IMR-90 (cell line): Measurements from ENCODE around the gene CIAO2A. TPM values are rescaled to one million over a fixed set of nuclear protein-coding genes. Genes with fewer than 3 reads are reported as not detected.

Experiments
- ATAC-seq: fragments of 200-7000 bp; cut with Tn5 transposase; 2 replicates; pipeline ENCODE4 v1.9.1; 2020; ENCODE audit warnings: low read depth, mild to moderate bottlenecking, moderate library complexity
- BruUV-seq: library from RNA; stranded (reverse); fragments of 400-500 nt; replicated peaks from 2 replicates; lab custom pipeline; 2021; lab: Mats Ljungman, UMichigan
- CTCF ChIA-PET: fragments of 300-600 bp; formaldehyde crosslinking; extraction: SDS; loops from one replicate; lab custom pipeline; 2021; ENCODE audit warnings: antibody characterized with exemption; lab: Yijun Ruan, JAX
- POLR2A ChIA-PET: fragments of 300-600 bp; sonication (Branson Sonifier 250); formaldehyde crosslinking; loops from one replicate; lab custom pipeline; 2022; ENCODE audit warnings: antibody characterized with exemption; ENCODE audit not compliant: unreplicated experiment; lab: Charles Lee
- DNase-seq: peaks from one replicate; pipeline ENCODE4 v3.0.0; 2013
- H2AFZ ChIP-seq: replicated peaks from 2 replicates; pipeline ENCODE3; 2013; ENCODE audit warnings: low read length, mild to moderate bottlenecking; ENCODE audit not compliant: poor library complexity
- H2AK5ac ChIP-seq: 2 replicates; pipeline ENCODE4 v1.6.1; 2013; ENCODE audit warnings: low read depth, low read length, inconsistent platforms
- H2AK9ac ChIP-seq: replicated peaks from 2 replicates; pipeline ENCODE3; 2013; ENCODE audit warnings: mild to moderate bottlenecking, low read depth, low read length, moderate library complexity; ENCODE audit not compliant: poor library complexity
- H2BK120ac ChIP-seq: 2 replicates; pipeline ENCODE4 v1.6.1; 2013; ENCODE audit warnings: low read depth, low read length, inconsistent platforms
- H2BK15ac ChIP-seq: 3 replicates; pipeline ENCODE4 v1.6.1; 2013; ENCODE audit warnings: low read depth, low read length, inconsistent platforms
- H2BK20ac ChIP-seq: 2 replicates; pipeline ENCODE4 v1.6.1; 2013; ENCODE audit warnings: low read depth, mild to moderate bottlenecking, inconsistent platforms, low read length, moderate library complexity
- H2BK5ac ChIP-seq: 2 replicates; pipeline ENCODE4 v1.6.1; 2013; ENCODE audit warnings: mild to moderate bottlenecking, low read depth, low read length, inconsistent platforms; ENCODE audit not compliant: poor library complexity, severe bottlenecking
- H3K14ac ChIP-seq: replicated peaks from 2 replicates; pipeline ENCODE4 v1.6.1; 2013; ENCODE audit warnings: low read depth, low read length, inconsistent platforms
- H3K18ac ChIP-seq: 2 replicates; pipeline ENCODE4 v1.6.1; 2013; ENCODE audit warnings: low read depth, low read length, control low read depth
- H3K23ac ChIP-seq: 2 replicates; pipeline ENCODE4 v1.6.1; 2013; ENCODE audit warnings: low read depth, low read length, inconsistent platforms
- H3K27ac ChIP-seq: 2 replicates; pipeline ENCODE4 v1.5.1; 2013; ENCODE audit warnings: mild to moderate bottlenecking, control low read depth, low read length; ENCODE audit not compliant: insufficient read depth
- H3K27me3 ChIP-seq: 2 replicates; pipeline ENCODE4 v1.6.1; 2013; ENCODE audit warnings: low read length; ENCODE audit not compliant: control insufficient read depth, insufficient read depth
- H3K36me3 ChIP-seq: 2 replicates; pipeline ENCODE4 v1.6.1; 2013; ENCODE audit warnings: low read length, mixed read lengths; ENCODE audit not compliant: control insufficient read depth, insufficient read depth
- H3K4ac ChIP-seq: 2 replicates; pipeline ENCODE4 v1.6.1; 2013; ENCODE audit warnings: low read depth, low read length, inconsistent platforms
- H3K4me1 ChIP-seq: 2 replicates; pipeline ENCODE4 v1.6.1; 2013; ENCODE audit warnings: low read length, mixed read lengths; ENCODE audit not compliant: control insufficient read depth, insufficient read depth
- H3K4me2 ChIP-seq: 2 replicates; pipeline ENCODE4 v1.6.1; 2013; ENCODE audit warnings: low read depth, mild to moderate bottlenecking, control low read depth, low read length, moderate library complexity
- H3K4me3 ChIP-seq: 2 replicates; pipeline ENCODE4 v1.5.1; 2013; ENCODE audit warnings: low read depth, mild to moderate bottlenecking, control low read depth, low read length, moderate library complexity; ENCODE audit not compliant: insufficient read depth
- H3K56ac ChIP-seq: 2 replicates; pipeline ENCODE4 v1.6.1; 2013; ENCODE audit warnings: low read length, inconsistent platforms; ENCODE audit not compliant: insufficient read depth; ENCODE audit errors: extremely low read depth
- H3K79me1 ChIP-seq, 2 experiments: 2 replicates each; pipeline ENCODE4 v1.6.1; 2013; ENCODE audit warnings: low read length in 2 of 2, inconsistent platforms in 1 of 2, low read depth in 1 of 2
- H3K9ac ChIP-seq: 2 replicates; pipeline ENCODE4 v1.6.1; 2013; ENCODE audit warnings: low read depth, low read length, control low read depth
- H3K9me1 ChIP-seq: 2 replicates; pipeline ENCODE4 v1.6.1; 2013; ENCODE audit warnings: low read length, inconsistent platforms; ENCODE audit not compliant: insufficient read depth
- H3K9me3 ChIP-seq: 2 replicates; pipeline ENCODE4 v1.6.1; 2013; ENCODE audit warnings: low read length; ENCODE audit not compliant: control insufficient read depth, insufficient read depth
- H4K20me1 ChIP-seq: 2 replicates; pipeline ENCODE4 v1.6.1; 2013; ENCODE audit warnings: low read length, inconsistent platforms; ENCODE audit not compliant: insufficient read depth
- H4K5ac ChIP-seq: 2 replicates; pipeline ENCODE4 v1.6.1; 2013; ENCODE audit warnings: mild to moderate bottlenecking, low read depth, low read length, control low read depth
- H4K8ac ChIP-seq, 2 experiments: 2 replicates each; pipeline ENCODE4 v1.6.1; 2013; ENCODE audit warnings: low read depth in 2 of 2, low read length in 2 of 2, control low read depth in 1 of 2, inconsistent platforms in 1 of 2
- H4K91ac ChIP-seq: 2 replicates; pipeline ENCODE4 v1.6.1; 2013; ENCODE audit warnings: low read depth, low read length, inconsistent platforms; ENCODE audit not compliant: insufficient read depth
- BHLHE40 ChIP-seq: fragments of 150-350 bp; IDR thresholded peaks from 2 replicates; pipeline ENCODE4 v1.6.1; 2016; ENCODE audit warnings: mild to moderate bottlenecking, low read depth, low read length
- CEBPB ChIP-seq: IDR thresholded peaks from 2 replicates; pipeline ENCODE4 v1.6.1; 2012; ENCODE audit warnings: low read depth, low read length, improper control_type of control experiment
- CHD1 ChIP-seq: IDR thresholded peaks from 2 replicates; pipeline ENCODE4 v1.6.1; 2012; ENCODE audit warnings: low read depth, low read length, improper control_type of control experiment
- CTCF ChIP-seq: conservative IDR thresholded peaks from 2 replicates; pipeline ENCODE4 v1.5.1; 2012; ENCODE audit warnings: mild to moderate bottlenecking, low read depth, low read length, improper control_type of control experiment
- MAFK ChIP-seq: IDR thresholded peaks from 2 replicates; pipeline ENCODE4 v1.6.1; 2012; ENCODE audit warnings: low read depth, low read length, improper control_type of control experiment
- MAZ ChIP-seq: IDR thresholded peaks from 2 replicates; pipeline ENCODE4 v1.6.1; 2012; ENCODE audit warnings: low read depth, mild to moderate bottlenecking, low read length, improper control_type of control experiment, moderate library complexity, borderline replicate concordance
- MXI1 ChIP-seq: IDR thresholded peaks from 2 replicates; pipeline ENCODE4 v1.6.1; 2012; ENCODE audit warnings: low read depth, mild to moderate bottlenecking, low read length, moderate library complexity, borderline replicate concordance
- POLR2A ChIP-seq: IDR thresholded peaks from 2 replicates; pipeline ENCODE4 v1.6.1; 2012; ENCODE audit warnings: mild to moderate bottlenecking, low read depth, low read length
- RAD21 ChIP-seq: IDR thresholded peaks from 2 replicates; pipeline ENCODE4 v1.6.1; 2012; ENCODE audit warnings: low read length, improper control_type of control experiment
- RCOR1 ChIP-seq: IDR thresholded peaks from 2 replicates; pipeline ENCODE4 v1.6.1; 2012; ENCODE audit warnings: mild to moderate bottlenecking, low read length, improper control_type of control experiment; ENCODE audit not compliant: insufficient replicate concordance
- RFX5 ChIP-seq: IDR thresholded peaks from 2 replicates; pipeline ENCODE4 v1.8.0; 2012; ENCODE audit warnings: low read depth, mild to moderate bottlenecking, low read length, moderate library complexity
- USF2 ChIP-seq: fragments of 150-350 bp; IDR thresholded peaks from 2 replicates; pipeline ENCODE4 v1.6.1; 2017; ENCODE audit warnings: mild to moderate bottlenecking, antibody characterized with exemption, low read length, low read depth
- WGBS, 2 experiments: methylation state at CpG; one replicate each; pipeline versions ENCODE4 v1.1.5 to v1.1.7; 2013; ENCODE audit warnings: missing lambda C conversion rate in 2 of 2; ENCODE audit not compliant: insufficient read length in 1 of 2; ENCODE audit errors: extremely low coverage in 2 of 2; 5-methylcytosine and 5-hydroxymethylcytosine counted together
- dilution Hi-C: fragments of 300-500 bp; cut with HindIII; formaldehyde crosslinking; loops from one replicate; pipeline ENCODE4 v1.14.3; 2018; ENCODE audit warnings: low sequenced_read_pairs; ENCODE audit not compliant: unreplicated experiment
- in situ Hi-C: fragments of 300-500 bp; cut with MboI; formaldehyde crosslinking; loops from 3 replicates; pipeline ENCODE4 v1.14.3; 2019; ENCODE audit warnings: low sequenced_read_pairs, inconsistent platforms, mixed read lengths
- intact Hi-C: fragments of 100-400 bp; cut with micrococcal nuclease; formaldehyde crosslinking; loops from 2 replicates; pipeline ENCODE4 v1.10.0; 2022
- polyA plus RNA-seq, 3 experiments: library from polyadenylated mRNA; depleted of rRNA; stranded (reverse); fragments of >200 nt; gene quantifications; 2 replicates each; pipeline ENCODE4 v1.2.3, GENCODE V29; 2012; ENCODE audit warnings: low replicate concordance in 1 of 3
- total RNA-seq: library from RNA; depleted of rRNA; stranded (reverse); fragments of >200 nt; gene quantifications from 2 replicates; pipeline ENCODE4 v1.2.3, GENCODE V29; 2012

The CIAO2A gene
- total and polyA plus RNA-seq, 2 of the 4 experiments (the other 2 are of a cell fraction), result 36.7 to 38.3 TPM

GRCh38 chr15:64137226-64137833, 43.7 kb upstream of the CIAO2A start:
- no peak overlapping the region for H3K27ac ChIP-seq
- BruUV-seq, result no TSS peak
- H3K23ac ChIP-seq, result no peak overlapping the region
- dilution Hi-C loops, result no loop called here
- H3K4me2 ChIP-seq, result no peak overlapping the region
- H3K36me3 ChIP-seq, result peaks cover 51% of the 10 kb centered on the region
- no peak overlapping the region for H2BK120ac ChIP-seq
- TF ChIP-seq BHLHE40, result no peak
- TF ChIP-seq USF2, result no peak
- no peak for TF ChIP-seq MXI1
- TF ChIP-seq MAZ, result no peak
- no peak for TF ChIP-seq CEBPB
- no peak for TF ChIP-seq CTCF
- TF ChIP-seq MAFK, result no peak
- no peak for TF ChIP-seq POLR2A
- TF ChIP-seq CHD1, result no peak
- no peak for TF ChIP-seq RAD21
- no peak for TF ChIP-seq RFX5
- no peak for TF ChIP-seq RCOR1
- H4K20me1 ChIP-seq, result 0 out of 2 replicates have a peak, but pooled peaks cover 5% of the 10 kb centered on the region
- no peak for ATAC-seq
- DNase-seq, result no peak
- H3K14ac ChIP-seq, result no peak overlapping the region
- H2AFZ ChIP-seq, result no peak overlapping the region
- H4K91ac ChIP-seq, result no peak overlapping the region
- H3K56ac ChIP-seq, result no peak overlapping the region
- POLR2A ChIA-PET, result no interaction called here
- H3K79me1 ChIP-seq, result peaks cover 5 to 20% of the 10 kb centered on the region in 2 experiments; a peak in 1 of 4 replicates
- intact Hi-C loops, result no loop called here
- H4K8ac ChIP-seq, result no peak overlapping the region
- no peak overlapping the region for H3K4ac ChIP-seq
- no peaks in the 10 kb centered on the region; the same call in 1 of the 2 replicates for H3K4me1 ChIP-seq
- CTCF ChIA-PET, result no interaction called here
- no peak overlapping the region for H4K5ac ChIP-seq
- H2BK20ac ChIP-seq, result no peak overlapping the region
- no peak overlapping the region for H2AK5ac ChIP-seq
- no peak overlapping the region for H2BK5ac ChIP-seq
- no peaks in the 10 kb centered on the region for H3K27me3 ChIP-seq
- no peak overlapping the region for H3K4me3 ChIP-seq
- no peak overlapping the region for H3K18ac ChIP-seq
- H3K9me1 ChIP-seq, result peaks cover 19% of the 10 kb centered on the region
- 87% methylated on average over 3 of the region's 8 CpGs; no CpG with 5 or more reads in 1 of the 2 experiments for WGBS, 2 experiments
- no peak overlapping the region for H2BK15ac ChIP-seq
- in situ Hi-C loops, result no loop called here
- no peaks in the 10 kb centered on the region for H3K9me3 ChIP-seq
- H2AK9ac ChIP-seq, result peak overlapping the region; percentile 42
- H3K9ac ChIP-seq, result no peak overlapping the region
